GM21786 (cell line): Measurements from ENCODE around the gene RFNG.
A peak's percentile ranks its signal among the peaks of the same experiment; 100 is the strongest.

Experiments used
- ATAC-seq: cut with Tn5 transposase; IDR thresholded peaks from one replicate; pipeline ENCODE4 v1.9.1; 2021; ENCODE audit not compliant: unreplicated experiment

Gene RFNG

DNA sequence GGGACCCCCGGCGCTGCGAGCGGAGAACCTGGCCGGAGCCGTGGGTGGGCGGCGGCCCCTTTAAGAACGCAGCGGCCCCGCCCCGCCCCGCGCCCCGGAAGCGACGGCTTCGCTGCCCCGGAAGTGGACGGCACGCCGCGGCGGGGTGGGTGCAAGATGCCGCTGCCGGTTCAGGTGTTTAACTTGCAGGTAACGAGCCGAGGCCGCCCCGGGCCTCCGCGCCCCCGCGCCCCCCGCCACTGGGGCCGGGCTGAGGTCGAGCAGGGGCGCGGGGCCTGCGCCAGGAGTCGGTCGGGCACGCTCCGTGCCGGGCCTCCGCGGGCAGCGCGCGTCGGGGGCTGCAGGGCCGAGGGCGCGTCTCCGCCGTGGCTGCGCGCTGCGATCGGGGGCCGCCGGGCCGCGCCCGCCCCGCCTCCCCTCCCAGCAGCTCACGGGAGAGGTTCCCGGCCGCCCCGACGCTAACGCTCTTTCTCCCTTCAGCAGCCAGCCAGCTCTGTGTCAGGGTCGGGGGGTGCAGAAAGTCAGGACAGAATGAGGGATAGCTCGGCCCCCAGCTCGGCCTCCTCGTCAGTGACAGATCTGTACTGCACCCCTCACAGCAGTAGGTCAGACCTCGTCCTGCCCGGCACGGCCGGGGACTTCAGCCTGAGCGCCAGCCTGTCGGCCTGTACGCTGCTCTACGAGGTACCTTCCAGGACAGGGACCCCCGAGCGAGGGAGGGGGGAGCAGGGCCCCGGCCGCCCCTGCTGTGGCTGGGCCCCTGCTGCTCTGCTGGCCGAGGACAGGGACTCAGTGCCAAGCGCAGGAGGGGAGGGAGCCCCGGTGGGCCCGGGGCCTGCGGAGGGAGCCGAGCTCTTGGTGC is at the start of gene RFNG, which contains the start of gene GPS1:
RFNG (minus strand) TSS at position 36 of the 862 bp plus-strand sequence. CDS start 45 bp downstream, outside the sequence.
GPS1 (plus strand) TSS at position 123 of the 862 bp plus-strand sequence; CDS start at position 157, 34 bp downstream.
- peak; percentile 64 for ATAC-seq

- ATAC-seq, result no peak
Measured at GRCh38 chr17:82101301-82101715, 49.7 kb upstream of the RFNG start.

- no peak for ATAC-seq
Measured at GRCh38 chr17:82100502-82101298, 49.1 kb upstream of the RFNG start.

DNA sequence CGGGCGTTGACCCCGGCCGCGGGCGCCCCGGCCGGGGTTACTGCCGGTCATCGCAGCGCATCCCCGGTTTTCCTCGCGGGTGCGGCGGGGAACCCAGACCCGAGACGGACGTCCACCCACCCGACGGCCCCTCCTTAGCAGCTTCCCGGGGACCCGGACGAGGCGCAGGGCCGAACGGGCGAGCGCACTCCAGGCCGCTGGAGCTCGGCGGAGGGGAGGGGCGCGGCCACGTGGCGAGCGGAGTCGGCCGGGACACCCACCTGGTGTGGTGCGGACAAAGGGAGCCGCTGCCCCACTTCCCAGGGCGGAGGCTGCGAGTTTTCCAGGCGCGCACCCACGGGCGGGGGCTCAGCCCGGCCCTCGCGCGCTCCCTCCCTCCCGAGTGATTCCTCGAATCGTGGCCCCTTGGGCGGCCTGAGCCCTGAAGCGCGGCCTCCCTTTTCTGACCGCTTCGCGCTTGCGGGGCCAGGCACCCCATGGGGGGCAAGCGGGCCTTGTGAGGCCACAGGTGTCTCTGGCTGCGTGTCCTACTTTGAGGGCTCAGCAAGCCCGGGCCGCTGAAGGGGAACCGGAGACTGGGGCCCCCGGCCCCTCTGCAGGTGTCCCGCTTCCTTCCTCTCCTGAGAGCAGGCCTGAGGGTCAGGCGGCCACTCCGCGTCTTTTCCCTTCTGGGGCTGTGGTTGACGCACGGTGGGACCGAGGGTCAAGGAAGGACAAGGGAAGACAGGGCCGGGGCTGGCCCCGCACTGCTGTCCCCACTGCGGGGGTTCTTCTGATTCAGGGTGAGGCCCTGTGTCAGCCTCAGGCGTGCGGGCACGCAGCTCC is 47.5 kb upstream of the RFNG start:
- peak; percentile 11 for ATAC-seq

- peak; percentile 70 for ATAC-seq
Measured at GRCh38 chr17:82098169-82098938, 46.7 kb upstream of the RFNG start, which contains the start of gene FASN. Gene FASN, minus strand, starts transcription at chr17:82098236. Its CDS starts 1,791 bp downstream, at chr17:82096445.

GRCh38 chr17:82097919-82098168 is 46.2 kb upstream of the RFNG start:
- ATAC-seq, result no peak

- ATAC-seq, result no peak
Measured at GRCh38 chr17:82097184-82097918, 45.7 kb upstream of the RFNG start.

GRCh38 chr17:82096709-82097183 is 45.1 kb upstream of the RFNG start:
- no peak for ATAC-seq

DNA sequence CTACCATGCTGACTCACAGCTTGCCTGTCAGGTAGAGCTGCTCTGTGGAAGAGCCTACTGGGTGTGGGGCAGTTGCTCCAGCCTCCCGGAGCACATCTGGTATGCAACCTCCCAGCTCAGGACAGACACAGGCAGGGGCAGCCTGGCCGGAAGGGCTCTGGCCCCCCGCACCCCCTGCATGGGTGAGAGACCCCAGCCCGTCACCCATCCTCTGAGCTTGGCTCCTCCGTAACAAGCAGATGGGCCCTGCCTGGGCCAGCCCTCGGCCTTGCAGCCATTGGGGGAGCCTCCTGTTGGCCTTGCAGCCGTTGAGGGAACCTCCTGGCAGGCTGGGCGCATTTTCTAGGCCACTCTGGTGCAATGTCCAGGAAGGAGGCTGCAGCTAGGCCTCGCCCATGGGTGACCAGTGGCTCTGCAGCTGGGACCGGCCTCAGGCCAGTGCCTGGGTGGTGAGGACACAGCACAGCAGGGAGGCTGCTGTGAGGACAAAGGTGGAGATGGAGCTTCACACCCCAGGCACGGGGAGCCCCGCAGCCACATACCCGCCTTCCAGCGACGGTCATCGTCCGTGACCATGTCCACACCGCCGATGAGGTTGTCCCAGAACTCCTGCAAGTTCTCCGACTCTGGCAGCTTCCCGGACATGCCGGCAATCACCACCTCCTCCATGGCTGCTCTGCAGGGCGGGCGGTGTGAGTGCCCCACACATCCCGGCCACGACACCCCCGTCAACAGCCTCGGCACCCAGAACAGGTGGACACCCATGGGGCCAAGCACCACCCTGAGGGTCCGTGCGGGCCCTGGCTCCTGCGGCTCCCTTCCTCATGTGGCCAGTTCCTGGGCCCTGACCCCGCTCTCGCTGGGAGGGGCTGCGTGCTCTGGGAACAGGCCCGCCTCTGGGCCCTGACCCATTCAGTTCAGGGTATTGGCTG is 44.4 kb upstream of the RFNG start:
- ATAC-seq, result no peak

DNA sequence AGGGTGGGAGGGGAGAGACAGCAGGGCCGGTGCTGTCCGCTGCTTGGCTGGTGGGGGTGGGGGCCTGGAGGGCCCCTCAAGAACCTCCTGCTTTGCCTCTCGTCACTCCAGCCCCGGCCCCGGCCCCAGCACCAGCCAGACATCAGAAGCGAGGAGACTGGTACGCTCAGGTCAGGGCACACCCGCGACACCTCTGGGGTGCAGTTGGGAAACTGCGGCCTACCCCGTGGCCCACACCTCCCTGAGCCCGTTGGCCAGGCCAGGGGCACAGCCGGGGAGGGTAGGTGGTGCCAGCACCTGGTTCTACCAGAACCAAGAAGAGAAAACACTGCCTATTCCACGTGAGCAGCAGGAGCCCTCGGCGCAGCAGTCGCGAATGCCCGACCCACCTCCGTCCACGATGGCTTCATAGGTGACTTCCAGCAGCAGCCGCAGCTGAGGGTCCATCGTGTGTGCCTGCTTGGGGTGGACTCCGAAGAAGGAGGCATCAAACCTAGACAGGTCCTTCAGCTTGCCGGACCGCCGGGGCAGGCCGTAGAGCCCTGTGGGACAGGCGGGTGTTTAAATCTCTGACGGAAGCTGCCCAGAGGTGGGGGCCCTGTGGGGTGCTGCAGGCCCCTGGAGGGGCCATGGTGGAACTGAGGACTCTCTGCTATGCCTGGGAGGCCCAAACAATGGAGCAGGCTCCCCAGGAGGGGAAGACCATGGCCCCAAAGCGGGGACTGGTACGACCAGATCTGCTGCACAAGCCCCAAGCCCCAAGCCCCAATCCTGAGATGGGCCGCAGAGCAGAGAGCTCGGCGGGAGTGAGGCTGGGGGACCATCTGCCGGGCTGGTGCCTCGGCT is 43.5 kb upstream of the RFNG start:
- ATAC-seq, result no peak

- no peak for ATAC-seq
Measured at GRCh38 chr17:82092995-82093751, 41.6 kb upstream of the RFNG start.

GRCh38 chr17:82092628-82092994 is 41.0 kb upstream of the RFNG start:
- ATAC-seq, result no peak

DNA sequence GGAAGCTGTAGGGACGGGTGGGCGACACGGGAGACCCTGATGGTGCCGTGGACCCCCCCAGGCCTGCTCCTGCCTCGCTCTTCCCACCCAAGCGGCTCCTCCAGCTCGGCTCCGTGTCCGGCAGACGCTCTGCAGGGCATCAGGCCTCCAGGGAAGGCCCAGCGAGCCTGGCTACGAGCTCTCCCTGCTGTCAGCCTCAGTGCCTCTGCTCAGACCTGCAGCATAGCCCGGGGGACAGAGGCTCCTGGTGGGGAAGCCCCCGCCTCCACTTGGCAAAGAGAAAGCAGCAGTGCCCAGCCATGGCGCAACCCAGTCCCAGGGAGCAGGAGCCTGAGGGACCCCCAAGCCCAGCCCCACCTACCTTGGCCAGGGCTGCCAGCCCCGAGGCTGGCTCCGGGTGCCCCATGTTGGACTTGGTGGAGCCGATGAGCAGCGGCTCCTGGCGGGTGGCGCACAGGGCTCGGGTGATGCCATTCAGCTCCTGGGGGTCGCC is 40.5 kb upstream of the RFNG start:
- no peak for ATAC-seq

GRCh38 chr17:82091264-82092066 is 39.9 kb upstream of the RFNG start:
- ATAC-seq, result no peak

- ATAC-seq, result no peak
Measured at GRCh38 chr17:82090549-82091263, 39.1 kb upstream of the RFNG start.
